ENCODE measurements around the gene IFRD2.

The IFRD2 gene

GRCh38 chr3:50298836-50299637 is 6.8 kb upstream of the IFRD2 start, which contains the start of the genes HYAL3 and NAA80:
HYAL3 (minus strand) TSS chr3:50299405; CDS start chr3:50295602, 3,803 bp downstream.
NAA80 (minus strand) TSS chr3:50299405; CDS start chr3:50297463, 1,942 bp downstream.
- TF ChIP-seq ZFX (IDR thresholded peaks at IDR 0.05; ENCODE audit: borderline replicate concordance): no peak
- TF ChIP-seq CTCF (IDR thresholded peaks at IDR 0.05): peak; percentile 58
- H3K27ac ChIP-seq: peak within 1 kb of the TSS; percentile 96

DNA sequence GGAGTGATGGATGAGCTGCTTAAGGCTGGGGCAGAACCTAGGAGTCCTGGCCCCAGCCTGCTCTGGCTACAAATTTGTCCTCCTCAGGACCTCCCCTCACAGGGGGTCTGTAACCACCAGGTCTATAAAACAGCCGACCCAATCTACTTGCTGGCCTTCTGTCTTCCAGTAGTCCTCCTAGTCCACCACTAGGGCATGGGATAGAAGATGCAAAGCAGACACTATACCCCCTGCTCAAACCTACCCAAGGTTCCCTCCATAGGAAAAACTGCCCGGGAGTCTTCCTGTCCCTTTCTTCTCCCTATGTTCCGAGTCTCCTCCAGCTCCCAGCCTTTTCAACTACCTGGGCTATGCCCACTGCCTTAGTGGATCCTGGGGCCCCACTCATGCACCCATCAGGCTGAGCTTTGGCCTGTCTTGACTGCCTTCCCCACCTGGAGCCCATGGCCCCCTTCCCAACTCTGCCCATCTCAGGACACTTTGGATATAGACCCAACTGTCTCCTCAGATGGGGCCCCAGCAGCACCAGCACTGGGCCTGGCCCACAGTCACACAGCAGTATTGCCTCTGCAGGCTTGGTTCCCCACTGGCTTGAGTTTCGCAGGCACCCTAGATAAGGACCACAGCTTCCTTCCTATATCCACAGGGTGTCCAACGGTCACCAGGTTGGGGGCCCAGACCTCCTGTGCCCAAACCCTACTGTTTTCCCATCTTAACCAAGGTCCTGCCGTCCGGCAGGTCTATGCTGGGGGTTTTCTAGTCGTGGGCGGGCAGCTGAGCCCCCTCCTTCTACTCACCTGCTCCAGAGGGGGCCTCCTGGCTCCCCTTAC is 5.9 kb upstream of the IFRD2 start:
- H3K27ac ChIP-seq: peak overlapping the region; percentile 96
- TF ChIP-seq CTCF (IDR thresholded peaks at IDR 0.05): no peak
- no peak for TF ChIP-seq ZFX (IDR thresholded peaks at IDR 0.05; ENCODE audit: borderline replicate concordance)

GRCh38 chr3:50297384-50297775 is 5.2 kb upstream of the IFRD2 start:
- H3K27ac ChIP-seq: no peak overlapping the region
- TF ChIP-seq CTCF (IDR thresholded peaks at IDR 0.05): no peak
- no peak for TF ChIP-seq ZFX (IDR thresholded peaks at IDR 0.05; ENCODE audit: borderline replicate concordance)

GRCh38 chr3:50296721-50297383 is 4.6 kb upstream of the IFRD2 start:
- TF ChIP-seq ZFX (IDR thresholded peaks at IDR 0.05; ENCODE audit: borderline replicate concordance): no peak
- TF ChIP-seq CTCF (IDR thresholded peaks at IDR 0.05): no peak

GRCh38 chr3:50295553-50296431 is 3.6 kb upstream of the IFRD2 start:
- H3K27ac ChIP-seq: no peak overlapping the region
- TF ChIP-seq CTCF (IDR thresholded peaks at IDR 0.05) (no peak), ZFX (IDR thresholded peaks at IDR 0.05; ENCODE audit: borderline replicate concordance) (no peak)

More at GRCh38 chr3:50296721-50297383, 4.6 kb upstream of the IFRD2 start:
- no peak overlapping the region for H3K27ac ChIP-seq

Measured in 22Rv1 (cell line).